Fibroblast of skin of abdomen (primary cell): ENCODE data around the gene GREB1.

Experiments
- DNase-seq: peaks from one replicate; pipeline ENCODE4 v3.0.0-alpha.2; 2013

The GREB1 gene

GRCh38 chr2:11667194-11667593, 133.3 kb downstream of the GREB1 start:
- DNase-seq: no peak

- DNase-seq: no peak
These were observed 134.2 kb downstream of the GREB1 start for GRCh38 chr2:11667866-11668637.

- DNase-seq: peak; percentile 51
These were observed 135.8 kb downstream of the GREB1 start, which contains the start of gene NTSR2 for GRCh38 chr2:11669454-11670291. NTSR2 (minus strand) TSS chr2:11670195; CDS start chr2:11670129, 66 bp downstream.

GRCh38 chr2:11672407-11672806, 138.6 kb downstream of the GREB1 start:
- no peak for DNase-seq

GRCh38 chr2:11674983-11675382, 141.1 kb downstream of the GREB1 start:
- DNase-seq: no peak

GRCh38 chr2:11675423-11676112, 141.7 kb downstream of the GREB1 start:
- DNase-seq: no peak

- no peak for DNase-seq
These were observed 142.8 kb downstream of the GREB1 start for GRCh38 chr2:11676640-11677039.

GRCh38 chr2:11677136-11678055, 143.6 kb downstream of the GREB1 start:
- DNase-seq: no peak

GRCh38 chr2:11678306-11678960, 144.6 kb downstream of the GREB1 start:
- DNase-seq: no peak

GRCh38 chr2:11679016-11679415, 145.2 kb downstream of the GREB1 start:
- DNase-seq: no peak

GRCh38 chr2:11679486-11680181, 145.8 kb downstream of the GREB1 start:
- DNase-seq: no peak

GRCh38 chr2:11680182-11680900, 146.5 kb downstream of the GREB1 start:
- DNase-seq: no peak

- DNase-seq: no peak
These were observed 147.3 kb downstream of the GREB1 start for GRCh38 chr2:11680901-11681721.

GRCh38 chr2:11681722-11682589, 148.1 kb downstream of the GREB1 start:
- no peak for DNase-seq

GRCh38 chr2:11682590-11682915, 148.7 kb downstream of the GREB1 start:
- no peak for DNase-seq

- DNase-seq: no peak
These were observed 149.6 kb downstream of the GREB1 start for GRCh38 chr2:11683476-11683875.

GRCh38 chr2:11683966-11684365, 150.1 kb downstream of the GREB1 start:
- no peak for DNase-seq

- no peak for DNase-seq
These were observed 151.1 kb downstream of the GREB1 start for GRCh38 chr2:11684894-11685460.
